HG02610 (cell line): ENCODE data around the gene RPL28.

Experiments used
- ATAC-seq: cut with Tn5 transposase; IDR thresholded peaks from one replicate; pipeline ENCODE4 v1.9.1; 2021; ENCODE audit warnings: mild to moderate bottlenecking, moderate library complexity; ENCODE audit not compliant: unreplicated experiment

The RPL28 gene

DNA sequence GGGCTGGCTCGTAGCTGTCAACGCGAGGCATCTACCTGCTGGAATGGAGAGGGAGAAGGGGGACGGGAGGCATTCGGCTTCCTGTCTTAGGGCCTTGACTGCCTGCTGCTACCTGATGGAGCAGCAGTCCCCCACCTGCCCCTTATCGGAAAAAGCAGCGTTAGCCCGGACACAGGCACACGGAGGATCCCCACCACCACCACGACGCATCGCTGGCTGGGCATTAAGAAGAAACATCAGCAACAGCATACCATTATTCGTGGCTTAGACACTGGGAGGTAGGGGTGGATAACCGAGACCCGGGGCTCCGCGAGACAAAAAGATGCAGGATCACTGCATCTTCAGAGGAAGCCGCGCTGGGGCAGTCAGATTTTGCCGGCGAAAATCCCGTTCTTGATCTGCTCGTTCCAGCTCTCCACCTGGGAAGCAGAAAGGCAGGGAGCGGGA is 32.4 kb upstream of the RPL28 start:
- no peak for ATAC-seq

DNA sequence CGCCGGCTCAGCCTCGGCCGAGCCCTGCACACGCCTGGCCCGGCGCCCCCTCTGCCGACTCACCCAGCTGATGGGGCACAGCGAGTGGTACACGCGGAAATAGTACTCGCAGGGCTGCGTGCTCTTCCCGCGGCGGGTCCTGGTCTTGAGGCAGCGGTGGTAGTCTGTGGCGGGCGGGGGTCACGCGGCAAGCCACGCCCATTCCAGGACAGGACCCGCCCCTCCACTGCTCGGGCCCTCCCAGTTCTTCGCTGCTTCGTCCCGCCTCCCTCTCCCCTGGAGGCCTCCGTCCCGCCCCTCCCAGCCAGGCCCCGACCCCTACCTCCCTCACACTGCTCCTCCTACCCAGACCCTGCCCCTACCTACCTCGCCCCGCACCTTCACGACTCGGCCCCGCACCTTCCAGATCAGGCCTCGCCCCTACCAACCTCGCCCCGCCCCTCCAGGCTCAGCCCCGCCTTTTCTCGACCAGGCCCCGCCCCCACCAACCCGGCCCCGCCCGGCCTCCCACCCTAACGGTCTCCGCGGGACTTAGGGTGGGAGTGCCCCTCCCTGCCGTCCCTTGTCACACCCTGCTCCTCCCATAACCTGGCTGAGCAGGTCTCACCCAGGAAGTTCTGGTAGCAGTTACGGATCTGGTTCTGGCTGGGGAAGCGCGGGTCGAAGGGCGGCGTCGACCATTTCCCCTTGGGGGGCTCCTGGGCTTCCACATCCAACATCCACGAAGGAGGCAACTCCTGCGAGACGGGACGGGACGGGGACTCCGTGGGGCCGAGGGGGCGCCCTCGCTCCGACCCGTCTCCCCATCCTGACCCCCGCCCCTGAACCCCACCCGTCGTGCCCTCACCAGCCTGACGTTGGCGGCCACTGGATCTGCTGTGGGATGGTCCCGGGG is 31.7 kb upstream of the RPL28 start:
- ATAC-seq: no peak

- no peak for ATAC-seq
These were observed 31.0 kb upstream of the RPL28 start, which contains the start of gene COX6B2 for GRCh38 chr19:55354698-55355212. TSS of gene COX6B2 (minus strand) at chr19:55354719. CDS start at chr19:55354521, 198 bp downstream.

GRCh38 chr19:55355213-55355821 is 30.4 kb upstream of the RPL28 start:
- ATAC-seq: no peak

- no peak for ATAC-seq
These were observed 27.2 kb upstream of the RPL28 start for GRCh38 chr19:55358493-55358892.

- ATAC-seq: no peak
These were observed 26.5 kb upstream of the RPL28 start for GRCh38 chr19:55358943-55359908.

GRCh38 chr19:55360902-55361301 is 24.8 kb upstream of the RPL28 start:
- no peak for ATAC-seq

DNA sequence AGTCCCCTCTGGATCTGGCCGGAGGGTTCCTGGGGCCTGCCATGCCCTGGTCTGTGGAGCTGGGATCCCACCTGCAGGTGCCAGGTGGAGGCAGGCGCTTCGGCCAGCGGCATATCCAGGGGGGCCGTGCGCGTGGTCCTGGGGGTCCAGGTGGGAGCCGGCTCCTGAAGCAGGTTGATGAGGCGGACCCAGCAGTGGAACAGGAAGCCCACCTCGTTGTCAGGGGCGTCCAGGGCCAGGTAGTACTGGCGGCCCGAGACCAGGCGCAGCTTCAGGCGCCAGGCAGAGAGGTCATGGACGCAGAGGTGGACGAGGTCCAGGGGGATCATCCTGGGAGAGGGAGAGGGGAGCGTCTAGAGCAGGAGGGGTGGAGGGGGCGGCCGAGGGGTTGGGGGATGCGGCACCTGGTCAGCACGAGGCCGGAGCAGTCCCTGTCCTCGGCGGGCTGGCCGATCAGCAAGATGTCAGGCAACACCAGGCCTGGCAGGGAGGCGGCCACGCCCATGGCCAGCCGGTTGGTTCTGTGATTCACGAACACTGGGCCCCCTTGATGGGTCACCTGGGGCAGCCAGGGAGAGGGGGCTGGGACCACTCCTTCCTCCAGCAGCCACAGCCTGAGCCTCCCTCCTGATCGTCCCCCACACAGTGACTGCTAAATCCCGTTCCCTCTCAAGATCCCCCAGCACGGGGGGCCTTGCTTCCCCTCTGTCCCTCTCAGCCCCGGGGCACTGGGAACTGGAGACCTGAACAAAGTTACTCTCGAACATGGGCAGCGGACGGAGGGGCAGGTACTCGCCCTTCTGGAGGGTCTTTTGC is 23.4 kb upstream of the RPL28 start:
- no peak for ATAC-seq

DNA sequence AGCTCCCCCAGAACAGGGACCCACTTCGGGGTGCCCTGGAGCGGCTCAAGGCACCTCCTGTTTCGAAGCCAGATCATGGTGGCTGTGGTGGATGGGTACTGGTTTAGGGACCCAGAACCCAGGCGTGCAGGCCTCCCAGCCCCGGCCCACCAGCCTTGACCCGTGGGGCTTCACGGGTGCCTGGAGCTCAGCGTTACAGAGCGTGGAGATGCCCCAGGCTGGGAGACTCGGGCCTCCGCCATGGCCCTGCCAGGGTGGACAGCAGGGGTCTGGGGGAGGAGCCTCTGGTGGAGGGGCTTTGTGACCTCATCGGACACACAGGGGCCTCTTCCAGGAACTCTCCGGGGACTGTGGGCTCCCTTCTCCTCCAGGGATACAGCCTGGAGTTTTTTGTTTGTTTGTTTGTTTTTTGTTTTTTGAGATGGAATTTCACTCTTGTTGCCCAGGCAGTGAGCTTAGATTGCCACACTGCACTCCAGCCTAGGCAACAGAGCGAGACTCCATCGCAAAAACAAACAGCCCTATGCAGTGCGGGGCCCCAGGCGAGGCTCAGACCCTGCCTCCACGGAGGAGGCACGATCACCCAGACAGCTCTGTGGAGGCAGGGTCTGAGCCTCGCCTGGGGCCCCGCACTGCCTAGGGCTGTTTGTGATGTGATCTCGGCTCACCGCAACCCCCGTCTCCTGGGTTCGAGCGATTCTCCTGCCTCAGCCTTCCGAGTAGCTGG is 22.6 kb upstream of the RPL28 start, which contains the start of gene GARIN5B:
TSS of gene GARIN5B (minus strand) at position 271 of the 727 bp plus-strand sequence. CDS start at position 77, 194 bp downstream.
- ATAC-seq: no peak

DNA sequence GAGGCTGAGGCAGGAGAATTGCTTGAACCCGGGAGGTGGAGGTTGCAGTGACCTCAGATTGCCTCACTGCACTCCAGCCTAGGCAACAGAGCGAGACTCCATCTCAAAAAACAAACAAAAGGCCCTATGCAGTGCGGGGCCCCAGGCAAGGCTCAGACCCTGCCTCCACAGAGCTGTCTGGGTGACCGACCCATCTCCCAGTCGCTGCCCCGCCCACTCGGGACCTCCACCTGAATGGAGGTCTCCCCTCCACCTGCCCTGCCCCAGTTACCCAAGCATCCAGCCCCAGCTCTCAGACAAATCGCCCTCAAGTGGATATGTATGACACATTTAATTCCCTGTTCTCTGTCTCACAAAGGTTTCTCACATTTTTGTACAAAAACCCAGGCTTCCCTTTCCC is 20.5 kb upstream of the RPL28 start:
- no peak for ATAC-seq

GRCh38 chr19:55365964-55366363 is 19.8 kb upstream of the RPL28 start:
- no peak for ATAC-seq

DNA sequence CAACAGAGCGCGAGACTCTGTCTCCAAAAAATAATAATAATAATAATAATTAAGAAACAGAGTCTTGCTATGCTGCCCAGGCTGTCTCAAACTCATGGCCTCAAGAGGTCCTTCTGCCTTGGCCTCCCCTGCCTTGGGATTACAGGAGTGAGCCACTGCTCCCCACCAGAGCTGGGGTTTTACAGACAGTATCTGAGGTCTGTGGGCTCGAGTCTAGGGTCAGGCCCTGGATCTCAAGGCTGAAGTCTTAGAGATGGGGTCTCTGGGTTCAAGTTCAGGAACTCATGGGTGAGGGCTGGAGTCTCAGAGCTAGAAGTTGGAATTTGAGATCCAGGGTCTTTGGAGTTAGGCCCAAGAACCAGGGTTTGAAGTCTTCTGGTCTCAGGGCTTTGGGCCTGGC is 18.9 kb upstream of the RPL28 start:
- no peak for ATAC-seq

GRCh38 chr19:55368106-55368505 is 17.6 kb upstream of the RPL28 start:
- no peak for ATAC-seq

- no peak for ATAC-seq
These were observed 16.8 kb upstream of the RPL28 start for GRCh38 chr19:55368701-55369563.

DNA sequence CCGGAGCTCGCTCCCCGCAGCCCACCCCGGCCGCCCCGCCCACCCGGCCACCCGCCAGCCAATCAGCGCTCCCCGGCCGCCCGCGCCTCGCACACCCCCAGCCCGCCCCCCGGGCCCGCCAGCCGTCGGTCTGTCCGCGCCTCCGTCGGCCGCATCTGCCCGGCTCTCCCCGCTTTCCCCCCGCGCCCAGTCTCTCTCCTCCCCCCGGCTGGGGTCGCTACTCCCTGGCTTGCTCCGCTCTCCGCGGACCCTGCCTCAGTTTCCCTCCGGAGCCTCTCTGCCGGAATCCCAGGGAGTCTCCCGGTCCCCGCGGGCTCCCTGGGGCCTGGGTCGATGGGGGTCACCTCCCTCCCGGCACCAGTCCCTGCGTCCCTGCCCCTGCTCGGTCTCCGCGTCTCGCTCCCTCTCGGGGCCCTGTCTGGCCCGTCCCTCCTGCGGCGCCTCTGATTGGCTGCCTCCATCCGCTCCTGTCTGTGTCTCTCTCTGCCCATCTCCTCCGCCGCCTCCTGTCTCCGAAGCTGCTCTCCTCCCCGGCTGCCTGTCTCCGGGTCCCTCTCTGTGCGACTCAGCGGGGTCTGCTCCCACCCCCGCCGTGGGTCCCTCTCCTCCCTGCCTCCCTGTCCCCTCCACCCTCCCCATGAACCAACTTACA is 16.0 kb upstream of the RPL28 start:
- ATAC-seq: no peak

- no peak for ATAC-seq
These were observed 15.3 kb upstream of the RPL28 start, which contains the start of gene IL11 for GRCh38 chr19:55370305-55370988. TSS of gene IL11 (minus strand) at chr19:55370463. CDS start at chr19:55370310, 153 bp downstream.
